Ascending aorta (tissue), 2 donors: ENCODE measurements around the gene EHMT1. TPM values are rescaled to one million over a fixed set of nuclear protein-coding genes. Genes with fewer than 3 reads are reported as not detected.

Experiments used
- DNase-seq, 2 donors: peaks; one replicate each; pipeline ENCODE4 v3.0.0-alpha.2; 2019; ENCODE audit warnings: low spot score in 2 of 2
- H3K27ac ChIP-seq, 2 donors: fragments of 200-600 bp; sonication (generic); one replicate each; pipeline ENCODE4 v1.5.1; 2016 to 2017; ENCODE audit warnings: mild to moderate bottlenecking in 1 of 2
- H3K27me3 ChIP-seq: fragments of 200-600 bp; sonication (generic); one replicate; pipeline ENCODE4 v1.5.1; 2017
- H3K36me3 ChIP-seq, 2 donors: fragments of 200-600 bp; sonication (generic); one replicate each; pipeline ENCODE4 v1.5.1; 2016
- H3K4me1 ChIP-seq, 2 donors: fragments of 200-600 bp; sonication (generic); one replicate each; pipeline ENCODE4 v1.5.1; 2016 to 2017; ENCODE audit warnings: mild to moderate bottlenecking in 1 of 2
- H3K4me3 ChIP-seq, 2 donors: fragments of 200-600 bp; sonication (generic); one replicate each; pipeline ENCODE4 v1.5.1; 2016 to 2017; ENCODE audit warnings: mild to moderate bottlenecking in 1 of 2
- H3K9me3 ChIP-seq, 2 donors: fragments of 200-600 bp; sonication (generic); one replicate each; pipeline ENCODE4 v1.5.1; 2016
- intact Hi-C: fragments of 100-400 bp; cut with DNase I; formaldehyde crosslinking; loops from one replicate; pipeline ENCODE4 v1.15.1; 2023
- total RNA-seq: library from RNA; depleted of rRNA; stranded (reverse); fragments of >200 nt; gene quantifications from one replicate; pipeline ENCODE4 v1.1.0, GENCODE V29; 2016
- TF ChIP-seq, protein P1 (sequence below), 3 experiments: fragments of 200-600 bp in 2 of 3; fragments of 450-650 bp in 1 of 3; sonication (generic) in 2 of 3; IDR thresholded peaks; one replicate each; pipeline ENCODE4 v1.5.1; 2016 to 2019; ENCODE audit warnings: antibody characterized with exemption in 3 of 3, mild to moderate bottlenecking in 1 of 3, moderate library complexity in 1 of 3

The EHMT1 gene
- total RNA-seq, 1 donor from 2014 or later = 49.9 TPM

DNA sequence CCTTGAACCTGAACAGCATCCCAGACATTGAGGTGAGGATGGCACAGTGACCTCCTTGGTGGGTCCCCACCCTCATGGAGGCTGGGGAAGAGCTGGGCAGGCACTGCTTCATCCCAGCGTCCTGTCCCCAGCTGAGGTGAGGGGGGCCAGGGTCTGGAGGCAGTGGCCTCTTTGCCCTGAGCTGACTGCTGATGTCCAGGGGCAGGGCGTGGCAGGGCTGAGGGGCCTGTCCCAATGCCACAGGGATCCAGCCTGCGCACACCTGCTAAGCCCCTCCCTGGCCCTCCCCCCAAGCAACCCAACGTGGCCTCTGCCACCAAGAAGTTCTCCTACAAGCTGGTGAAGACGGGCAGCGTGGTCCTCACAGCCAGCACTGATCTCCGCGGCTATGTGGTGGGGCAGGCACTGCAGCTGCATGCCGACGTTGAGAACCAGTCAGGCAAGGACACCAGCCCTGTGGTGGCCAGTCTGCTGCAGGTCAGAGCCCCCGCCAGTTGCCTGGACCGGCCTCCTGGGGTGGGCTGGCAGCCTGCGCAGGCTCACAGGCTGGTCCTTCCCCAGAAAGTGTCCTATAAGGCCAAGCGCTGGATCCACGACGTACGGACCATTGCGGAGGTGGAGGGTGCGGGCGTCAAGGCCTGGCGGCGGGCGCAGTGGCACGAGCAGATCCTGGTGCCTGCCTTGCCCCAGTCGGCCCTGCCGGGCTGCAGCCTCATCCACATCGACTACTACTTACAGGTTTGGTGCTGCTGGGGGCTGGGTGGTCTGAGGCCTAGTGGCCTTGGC lies 4.9 kb upstream of the EHMT1 start:
- Histone ChIP-seq H3K27ac (no peak overlapping the region), H3K36me3 (peaks cover 19 to 26% of the 10 kb centered on the region in 2 donors), H3K9me3 (no peaks in the 10 kb centered on the region), H3K27me3 (no peaks in the 10 kb centered on the region), H3K4me3 (no peak overlapping the region), H3K4me1 (peaks cover 0 to 25% of the 10 kb centered on the region in 2 donors)
- TF ChIP-seq, protein P1, sequence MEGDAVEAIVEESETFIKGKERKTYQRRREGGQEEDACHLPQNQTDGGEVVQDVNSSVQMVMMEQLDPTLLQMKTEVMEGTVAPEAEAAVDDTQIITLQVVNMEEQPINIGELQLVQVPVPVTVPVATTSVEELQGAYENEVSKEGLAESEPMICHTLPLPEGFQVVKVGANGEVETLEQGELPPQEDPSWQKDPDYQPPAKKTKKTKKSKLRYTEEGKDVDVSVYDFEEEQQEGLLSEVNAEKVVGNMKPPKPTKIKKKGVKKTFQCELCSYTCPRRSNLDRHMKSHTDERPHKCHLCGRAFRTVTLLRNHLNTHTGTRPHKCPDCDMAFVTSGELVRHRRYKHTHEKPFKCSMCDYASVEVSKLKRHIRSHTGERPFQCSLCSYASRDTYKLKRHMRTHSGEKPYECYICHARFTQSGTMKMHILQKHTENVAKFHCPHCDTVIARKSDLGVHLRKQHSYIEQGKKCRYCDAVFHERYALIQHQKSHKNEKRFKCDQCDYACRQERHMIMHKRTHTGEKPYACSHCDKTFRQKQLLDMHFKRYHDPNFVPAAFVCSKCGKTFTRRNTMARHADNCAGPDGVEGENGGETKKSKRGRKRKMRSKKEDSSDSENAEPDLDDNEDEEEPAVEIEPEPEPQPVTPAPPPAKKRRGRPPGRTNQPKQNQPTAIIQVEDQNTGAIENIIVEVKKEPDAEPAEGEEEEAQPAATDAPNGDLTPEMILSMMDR (IDR thresholded peaks at IDR 0.05) = no peak
- intact Hi-C loops = no loop called here
- no peak for DNase-seq

DNA sequence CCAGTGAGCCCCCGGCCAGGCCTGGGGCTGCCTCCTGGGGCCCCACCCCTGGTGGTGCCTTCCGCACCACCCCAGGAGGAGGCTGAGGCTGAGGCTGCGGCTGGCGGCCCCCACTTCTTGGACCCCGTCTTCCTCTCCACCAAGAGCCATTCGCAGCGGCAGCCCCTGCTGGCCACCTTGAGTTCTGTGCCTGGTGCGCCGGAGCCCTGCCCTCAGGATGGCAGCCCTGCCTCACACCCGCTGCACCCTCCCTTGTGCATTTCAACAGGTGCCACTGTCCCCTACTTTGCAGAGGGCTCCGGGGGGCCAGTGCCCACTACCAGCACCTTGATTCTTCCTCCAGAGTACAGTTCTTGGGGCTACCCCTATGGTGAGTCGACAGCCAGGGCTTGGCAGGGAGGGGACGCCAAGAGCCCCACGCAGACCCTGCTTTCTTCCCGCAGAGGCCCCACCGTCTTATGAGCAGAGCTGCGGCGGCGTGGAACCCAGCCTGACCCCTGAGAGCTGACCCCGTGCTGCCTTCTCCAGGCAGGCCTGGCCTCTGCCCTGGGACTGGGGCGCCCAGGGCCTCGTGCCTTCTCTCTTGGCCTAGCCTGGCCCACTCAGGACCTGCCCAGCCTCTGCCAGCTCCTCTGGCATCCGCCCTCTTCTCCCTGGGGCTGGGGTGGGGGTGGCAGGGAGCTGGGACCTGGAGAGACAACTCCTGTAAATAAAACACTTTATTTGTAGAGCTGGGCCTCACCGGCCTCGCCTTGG lies 4.0 kb upstream of the EHMT1 start:
- Histone ChIP-seq H3K9me3 (no peaks in the 10 kb centered on the region), H3K4me3 (no peak overlapping the region), H3K27me3 (no peaks in the 10 kb centered on the region), H3K27ac (no peak overlapping the region), H3K4me1 (peaks cover 0 to 27% of the 10 kb centered on the region in 2 donors), H3K36me3 (peaks cover 19 to 26% of the 10 kb centered on the region in 2 donors)
- intact Hi-C loops = no loop called here
- no peak for DNase-seq
- TF ChIP-seq, protein P1 (IDR thresholded peaks at IDR 0.05) = no peak

DNA sequence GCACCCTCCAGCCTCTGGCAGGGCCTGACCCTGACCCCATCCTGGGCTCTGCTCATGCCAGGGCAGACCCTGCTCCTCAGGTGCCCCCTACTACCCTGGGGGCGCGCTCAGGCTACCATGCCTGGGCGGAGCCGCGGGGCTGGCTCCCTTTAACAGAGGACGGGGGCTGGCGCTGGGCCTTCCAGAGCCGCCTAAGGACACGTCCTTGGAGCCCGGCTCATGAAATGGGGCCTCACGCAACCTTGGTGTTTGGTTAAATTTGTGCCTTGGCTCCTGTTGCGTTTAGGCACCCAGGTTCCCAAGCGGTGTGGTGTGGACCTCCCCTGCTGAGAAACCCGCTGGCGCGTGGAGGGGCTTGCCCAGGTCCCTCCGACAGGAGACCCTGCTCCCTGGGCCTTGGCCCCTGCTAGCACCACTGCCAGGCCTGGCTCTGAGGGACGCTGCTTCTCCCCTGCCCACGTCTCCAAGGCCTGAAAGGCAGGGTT lies 3.4 kb upstream of the EHMT1 start:
- no peak overlapping the region for H3K4me3 ChIP-seq
- TF ChIP-seq, protein P1 (IDR thresholded peaks at IDR 0.05) = no peak
- no peaks in the 10 kb centered on the region for H3K9me3 ChIP-seq
- H3K36me3 ChIP-seq = peaks cover 19 to 26% of the 10 kb centered on the region in 2 donors
- H3K27me3 ChIP-seq = no peaks in the 10 kb centered on the region
- H3K4me1 ChIP-seq = peaks cover 3 to 33% of the 10 kb centered on the region in 2 donors
- DNase-seq = no peak
- intact Hi-C loops = no loop called here
- H3K27ac ChIP-seq = no peak overlapping the region

DNA sequence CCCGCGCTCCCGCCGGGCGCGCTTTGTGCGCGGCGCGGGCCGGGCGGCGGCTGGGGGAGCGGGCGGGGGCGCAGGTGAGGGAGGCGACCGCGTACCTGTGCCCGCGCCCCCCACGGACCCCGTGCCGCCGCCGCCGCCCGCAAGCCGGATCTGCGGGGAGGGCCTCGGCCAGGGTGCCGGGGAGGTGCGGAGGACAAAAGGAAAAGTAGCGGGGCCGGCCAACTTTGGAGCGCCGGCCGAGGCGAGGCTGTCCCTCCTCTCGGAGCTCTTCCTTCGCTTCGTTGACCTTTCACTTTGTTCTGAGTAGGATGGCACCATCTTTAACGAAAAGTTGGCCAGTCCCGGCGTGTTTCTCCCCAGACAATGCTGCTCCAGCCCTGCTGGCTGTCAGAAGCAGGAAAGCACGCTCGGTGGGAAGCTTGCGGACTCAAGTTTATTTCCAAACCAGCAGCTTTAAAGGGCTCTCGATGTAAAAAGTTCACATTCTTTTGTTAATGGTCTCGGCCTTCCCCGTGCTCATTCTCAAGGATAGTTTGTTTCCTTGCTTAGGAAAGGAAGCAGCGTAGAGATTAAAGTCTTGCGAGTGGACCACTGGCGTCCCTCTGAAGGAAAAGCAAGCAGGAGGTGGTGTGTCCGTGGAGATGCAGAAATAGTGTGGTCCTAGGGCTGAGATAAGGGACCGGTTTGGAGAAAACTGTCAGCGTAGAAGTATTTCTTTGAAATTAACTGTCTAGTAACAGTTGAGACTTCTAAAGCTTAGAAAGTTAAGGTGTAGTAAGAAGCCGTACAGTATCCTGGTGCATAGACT lies 639 bp downstream of the EHMT1 start:
- peaks cover 11 to 15% of the 10 kb centered on the region in 2 donors for H3K36me3 ChIP-seq
- intact Hi-C loops = loop anchor here (2.0 kb wide), 1 partner anchor 41 kb away; the partner anchor contains the start of gene DPH7
- H3K4me1 ChIP-seq = peaks cover 7 to 28% of the 10 kb centered on the region in 2 donors
- TF ChIP-seq, protein P1 (IDR thresholded peaks at IDR 0.05) = no peak
- H3K27ac ChIP-seq = peak overlapping the region; percentile 66 to 82
- no peaks in the 10 kb centered on the region for H3K27me3 ChIP-seq
- no peak for DNase-seq
- no peaks in the 10 kb centered on the region for H3K9me3 ChIP-seq
- peak overlapping the region; percentile 71 to 80 for H3K4me3 ChIP-seq

DNA sequence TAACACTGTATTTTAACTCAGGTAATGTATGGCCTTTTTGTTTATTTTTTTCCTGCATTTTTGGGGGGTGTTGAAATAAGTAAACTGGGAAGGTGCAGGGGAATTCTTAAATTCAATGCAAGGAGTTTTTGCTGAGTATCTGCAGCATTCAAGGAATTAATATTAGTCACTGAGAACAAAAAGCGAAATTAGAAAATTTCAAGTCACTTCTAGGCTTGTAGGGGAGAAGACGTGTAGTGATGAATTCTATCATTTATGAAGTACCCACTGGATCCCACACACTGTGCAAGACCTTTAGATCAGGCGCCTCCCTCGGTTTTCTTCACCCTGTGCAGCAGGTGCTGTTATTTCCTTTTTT lies 1.2 kb downstream of the EHMT1 start:
- TF ChIP-seq, protein P1 (IDR thresholded peaks at IDR 0.05) = no peak
- Histone ChIP-seq H3K36me3 (peaks cover 8 to 9% of the 10 kb centered on the region in 2 donors), H3K27me3 (no peaks in the 10 kb centered on the region), H3K9me3 (no peaks in the 10 kb centered on the region), H3K27ac (peak overlapping the region in 1 of 2 donors; percentile 82), H3K4me3 (peak overlapping the region; percentile 71 to 80), H3K4me1 (peaks cover 7 to 28% of the 10 kb centered on the region in 2 donors)
- intact Hi-C loops = no loop called here
- DNase-seq = no peak
